Measurements from ENCODE around the gene TENM4.

TENM4 gene

DNA sequence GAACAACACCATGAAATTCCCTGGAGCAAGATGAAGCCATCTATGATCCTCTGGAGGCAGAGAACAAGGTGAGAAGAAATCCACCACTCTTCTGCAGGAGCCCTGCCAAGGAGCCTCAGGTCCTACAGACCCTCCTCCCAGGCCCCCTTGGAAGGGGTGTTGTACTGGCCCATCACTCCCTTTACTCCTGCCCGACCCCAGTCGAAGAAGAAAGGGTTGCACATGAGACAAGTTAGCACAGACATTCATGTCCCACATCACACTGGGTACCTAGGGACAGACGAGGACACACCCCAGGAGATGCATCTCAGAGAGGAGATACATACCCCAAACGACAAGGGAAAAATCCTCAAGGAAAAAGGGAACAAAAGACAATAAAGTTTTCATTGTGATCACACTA, 783.4 kb downstream of the TENM4 start:
- TF ChIP-seq, protein P1, sequence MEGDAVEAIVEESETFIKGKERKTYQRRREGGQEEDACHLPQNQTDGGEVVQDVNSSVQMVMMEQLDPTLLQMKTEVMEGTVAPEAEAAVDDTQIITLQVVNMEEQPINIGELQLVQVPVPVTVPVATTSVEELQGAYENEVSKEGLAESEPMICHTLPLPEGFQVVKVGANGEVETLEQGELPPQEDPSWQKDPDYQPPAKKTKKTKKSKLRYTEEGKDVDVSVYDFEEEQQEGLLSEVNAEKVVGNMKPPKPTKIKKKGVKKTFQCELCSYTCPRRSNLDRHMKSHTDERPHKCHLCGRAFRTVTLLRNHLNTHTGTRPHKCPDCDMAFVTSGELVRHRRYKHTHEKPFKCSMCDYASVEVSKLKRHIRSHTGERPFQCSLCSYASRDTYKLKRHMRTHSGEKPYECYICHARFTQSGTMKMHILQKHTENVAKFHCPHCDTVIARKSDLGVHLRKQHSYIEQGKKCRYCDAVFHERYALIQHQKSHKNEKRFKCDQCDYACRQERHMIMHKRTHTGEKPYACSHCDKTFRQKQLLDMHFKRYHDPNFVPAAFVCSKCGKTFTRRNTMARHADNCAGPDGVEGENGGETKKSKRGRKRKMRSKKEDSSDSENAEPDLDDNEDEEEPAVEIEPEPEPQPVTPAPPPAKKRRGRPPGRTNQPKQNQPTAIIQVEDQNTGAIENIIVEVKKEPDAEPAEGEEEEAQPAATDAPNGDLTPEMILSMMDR (IDR thresholded peaks at IDR 0.05; ENCODE audit: extremely low read depth, missing control alignments): no peak
- DNase-seq (ENCODE audit: low spot score): no peak

DNA sequence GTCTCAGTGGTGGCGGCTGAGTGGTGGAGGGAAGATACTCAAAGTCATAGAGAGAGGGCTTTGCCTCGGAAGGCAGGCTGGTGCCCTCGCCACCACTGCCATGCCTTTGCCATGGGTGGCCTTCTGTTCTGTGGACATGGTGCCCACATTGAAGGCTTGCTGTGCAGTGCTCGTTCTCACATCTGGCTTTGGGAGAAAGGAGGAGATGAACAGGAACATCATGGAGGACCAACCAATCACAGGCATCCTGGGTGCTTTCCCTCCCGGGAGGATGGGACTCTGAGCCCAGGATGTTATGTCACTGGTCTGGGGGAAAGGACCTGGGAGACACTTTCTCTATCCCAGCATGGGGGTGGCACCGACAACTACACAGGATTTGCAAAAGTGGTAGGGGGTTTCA, 783.8 kb downstream of the TENM4 start:
- TF ChIP-seq, protein P1 (IDR thresholded peaks at IDR 0.05; ENCODE audit: extremely low read depth, missing control alignments): no peak
- DNase-seq (ENCODE audit: low spot score): no peak

DNA sequence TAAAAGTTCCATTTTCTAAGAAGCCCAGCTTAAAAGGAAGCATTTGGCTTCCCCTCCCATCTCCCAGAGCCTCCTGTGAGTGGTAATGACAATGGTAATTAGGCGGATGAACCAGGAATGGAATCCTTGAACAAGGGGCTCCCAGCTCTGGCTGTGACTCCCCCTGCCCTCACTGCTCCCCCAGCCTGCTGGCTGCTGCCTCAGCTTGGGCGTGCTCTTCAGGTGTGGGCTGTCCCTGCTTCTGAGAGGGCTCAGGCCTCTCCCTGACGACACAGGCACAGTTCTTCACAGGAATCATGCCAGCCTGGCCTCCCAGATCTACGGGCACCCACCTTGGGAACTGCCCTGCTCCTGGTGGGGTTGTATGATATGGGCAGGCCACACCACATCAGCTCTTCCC, 784.5 kb downstream of the TENM4 start:
- TF ChIP-seq, protein P1 (IDR thresholded peaks at IDR 0.05; ENCODE audit: extremely low read depth, missing control alignments): no peak
- no peak for DNase-seq (ENCODE audit: low spot score)

DNA sequence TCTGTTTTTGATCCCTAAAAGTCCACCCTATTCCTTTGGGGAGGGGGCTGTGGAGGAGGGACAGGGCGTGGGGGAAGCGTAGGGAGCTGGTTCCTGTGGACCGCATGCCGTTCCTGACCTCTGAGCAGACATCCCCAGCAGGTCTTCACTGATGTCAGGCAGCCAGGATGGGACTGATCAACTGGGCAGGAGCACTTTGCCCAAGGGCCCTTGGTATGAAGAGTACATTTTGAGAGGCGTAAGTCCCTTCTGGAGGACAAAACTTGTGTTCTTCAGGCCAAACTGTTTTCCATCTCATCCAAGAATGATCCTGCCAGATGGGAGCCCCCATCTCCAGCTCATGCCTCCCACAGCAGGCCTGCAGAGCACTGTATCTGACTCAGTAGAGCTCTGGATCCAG, 785.3 kb downstream of the TENM4 start:
- DNase-seq (ENCODE audit: low spot score): no peak
- TF ChIP-seq, protein P1 (IDR thresholded peaks at IDR 0.05; ENCODE audit: extremely low read depth, missing control alignments): no peak

DNA sequence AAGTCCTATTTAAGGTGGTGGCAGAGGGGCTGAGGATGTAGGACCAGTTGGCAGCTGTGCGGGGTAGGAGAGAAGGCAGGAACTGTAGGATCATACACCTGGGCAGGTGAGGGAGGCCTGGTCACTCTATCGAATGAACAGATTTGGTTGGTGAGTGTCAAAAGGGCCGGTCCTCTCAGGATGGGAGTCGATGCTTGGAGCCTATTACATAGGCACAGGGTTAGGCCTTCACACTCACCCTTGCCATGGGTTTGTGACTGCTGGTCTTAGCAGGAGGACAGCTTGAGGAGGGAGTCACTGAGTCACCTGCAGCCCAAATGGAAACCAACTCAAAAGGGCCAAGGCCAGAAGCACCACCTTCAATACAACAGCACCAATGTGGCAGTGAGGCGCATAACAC, 786.0 kb downstream of the TENM4 start:
- DNase-seq (ENCODE audit: low spot score): no peak
- TF ChIP-seq, protein P1 (IDR thresholded peaks at IDR 0.05; ENCODE audit: extremely low read depth, missing control alignments): no peak

DNA sequence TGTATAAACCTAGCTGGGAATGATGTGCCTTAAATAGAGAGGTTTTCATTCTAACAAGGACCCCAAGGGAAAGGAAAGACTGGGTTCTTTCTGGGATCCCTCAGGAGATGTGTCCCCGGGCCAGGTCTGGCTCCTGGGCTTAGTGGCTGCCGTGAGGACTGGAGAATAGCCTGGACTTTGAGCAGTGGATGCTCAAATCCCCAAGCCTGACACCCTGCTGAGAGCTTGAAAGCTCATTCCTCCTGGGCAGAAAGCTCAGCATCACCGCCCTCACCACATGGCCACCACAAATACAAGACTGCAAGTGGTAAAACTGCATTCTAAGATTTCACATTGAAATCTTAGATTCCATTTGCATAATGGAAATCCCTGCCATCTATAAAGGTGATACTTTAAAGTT, 786.8 kb downstream of the TENM4 start:
- TF ChIP-seq, protein P1 (IDR thresholded peaks at IDR 0.05; ENCODE audit: extremely low read depth, missing control alignments): no peak
- DNase-seq (ENCODE audit: low spot score): no peak

DNA sequence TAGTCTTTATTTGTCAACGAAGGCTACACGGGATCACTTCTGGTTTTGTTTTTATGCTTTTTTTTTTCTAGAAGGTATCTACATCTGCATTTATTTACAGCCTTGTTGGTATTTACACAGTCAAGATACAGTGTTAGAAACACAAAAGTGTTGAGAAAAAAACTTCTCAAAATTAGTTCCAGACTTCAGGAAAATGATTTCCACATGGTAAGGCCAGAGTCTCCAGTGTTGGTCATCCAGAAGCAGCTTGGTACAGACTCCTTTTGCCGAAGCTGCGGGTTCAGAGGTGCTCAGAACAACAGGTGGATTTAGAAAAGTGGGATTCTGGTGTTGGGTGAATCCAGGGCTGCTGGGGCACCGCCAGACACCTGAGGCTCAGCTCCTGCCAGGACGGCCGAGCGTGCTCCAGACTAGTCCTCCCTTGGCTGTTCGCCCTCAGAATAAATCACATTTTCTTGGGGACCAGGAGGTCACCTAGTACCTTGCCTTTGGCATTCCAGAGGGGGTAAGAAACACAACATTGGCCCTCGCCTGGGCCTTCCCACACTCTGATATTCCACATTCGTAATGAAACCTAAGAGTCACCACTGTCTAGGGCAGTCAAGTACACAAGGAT, 787.4 kb downstream of the TENM4 start:
- TF ChIP-seq, protein P1 (IDR thresholded peaks at IDR 0.05; ENCODE audit: extremely low read depth, missing control alignments): no peak
- no peak for DNase-seq (ENCODE audit: low spot score)

Measured in GM20000 (cell line).